Inferior parietal cortex (tissue), 1 donor: Measurements from ENCODE around the gene NR1I2.

Experiments
- DNase-seq: peaks from one replicate; pipeline ENCODE4 v3.0.0-alpha.2; 2016; ENCODE audit errors: extremely low spot score

The NR1I2 gene

DNA sequence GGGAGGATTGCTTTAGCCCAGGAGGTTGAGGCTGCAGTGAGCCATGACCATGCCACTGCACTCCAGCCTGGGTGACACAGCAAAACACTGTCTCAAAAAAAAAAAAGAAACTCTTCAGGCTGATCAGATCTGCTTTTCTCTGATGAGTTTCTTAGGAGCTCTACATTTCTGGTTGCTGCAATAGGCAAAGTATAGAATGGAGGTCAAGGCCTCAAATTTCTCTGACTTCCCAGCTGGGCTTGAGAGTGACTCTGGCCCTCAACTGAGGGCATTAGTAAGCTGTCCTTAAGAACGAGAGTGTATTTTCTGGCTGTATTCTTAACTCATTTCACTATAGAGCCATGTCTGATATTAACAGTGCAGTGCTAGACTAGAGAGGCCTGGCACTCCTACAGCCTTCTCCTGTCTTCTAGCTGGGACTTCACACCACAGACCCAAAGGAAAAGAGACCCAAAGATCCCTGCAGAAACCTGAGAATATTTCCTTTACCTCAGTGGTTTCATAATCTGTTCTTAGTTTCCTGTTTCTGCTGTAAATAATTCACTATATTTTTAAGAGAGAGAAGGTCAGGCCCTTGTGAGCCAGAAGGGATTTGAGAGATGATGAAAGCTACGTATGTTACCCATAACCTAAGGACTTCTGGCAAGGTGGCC, 2.0 kb upstream of the NR1I2 start:
- DNase-seq = no peak

DNA sequence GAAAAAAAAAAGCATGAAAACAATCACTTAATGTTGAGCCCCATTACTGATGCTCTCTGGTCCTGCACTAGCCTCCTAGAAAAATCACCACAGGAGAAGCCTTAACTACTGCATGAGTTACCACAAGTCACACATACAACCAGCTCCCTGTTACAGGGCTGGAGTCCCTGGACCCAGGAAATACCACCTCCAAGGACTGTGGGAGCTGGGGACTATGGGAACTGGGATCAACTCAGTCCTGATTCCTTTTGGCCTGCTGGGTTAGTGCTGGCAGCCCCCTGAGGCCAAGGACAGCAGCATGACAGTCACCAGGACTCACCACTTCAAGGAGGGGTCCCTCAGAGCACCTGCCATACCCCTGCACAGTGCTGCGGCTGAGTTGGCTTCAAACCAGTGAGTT, 559 bp downstream of the NR1I2 start:
- DNase-seq = no peak

DNA sequence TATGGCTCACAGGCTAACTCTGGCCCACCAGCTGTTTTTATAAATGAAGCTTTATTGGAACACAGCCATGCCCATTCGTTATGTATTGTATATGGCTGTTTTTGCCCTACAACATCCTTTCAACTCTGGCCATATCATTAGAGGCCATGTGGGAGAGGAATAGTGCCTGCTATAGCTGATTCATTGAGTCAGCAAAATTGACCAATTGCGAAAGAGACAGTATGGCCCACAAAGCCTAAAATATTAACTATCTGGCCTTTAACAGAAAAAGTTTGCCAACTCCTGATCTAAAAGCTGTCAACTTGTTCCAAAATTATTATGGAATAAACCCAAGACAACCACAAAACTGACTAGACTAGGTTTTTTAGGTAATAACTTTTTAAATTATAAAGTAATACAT, 1.4 kb downstream of the NR1I2 start:
- no peak for DNase-seq

DNA sequence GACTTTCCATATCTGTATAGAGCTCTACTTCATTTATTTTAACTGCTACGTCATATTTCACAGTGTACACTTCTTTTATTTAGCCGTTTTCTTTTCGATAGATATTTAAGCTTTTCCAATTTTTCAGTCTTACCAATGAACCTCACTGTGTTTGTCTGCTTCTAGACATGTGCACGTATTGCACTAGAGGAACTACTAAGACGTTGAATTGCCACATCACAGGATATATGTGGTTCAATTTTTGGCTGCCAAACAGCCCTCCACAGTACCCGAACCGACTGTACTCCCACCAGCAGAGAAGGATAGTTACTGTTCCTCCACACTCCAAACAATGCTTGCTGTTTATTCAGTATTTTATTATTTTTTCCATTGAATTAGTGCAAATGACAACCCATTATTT, 2.0 kb downstream of the NR1I2 start:
- DNase-seq = no peak

DNA sequence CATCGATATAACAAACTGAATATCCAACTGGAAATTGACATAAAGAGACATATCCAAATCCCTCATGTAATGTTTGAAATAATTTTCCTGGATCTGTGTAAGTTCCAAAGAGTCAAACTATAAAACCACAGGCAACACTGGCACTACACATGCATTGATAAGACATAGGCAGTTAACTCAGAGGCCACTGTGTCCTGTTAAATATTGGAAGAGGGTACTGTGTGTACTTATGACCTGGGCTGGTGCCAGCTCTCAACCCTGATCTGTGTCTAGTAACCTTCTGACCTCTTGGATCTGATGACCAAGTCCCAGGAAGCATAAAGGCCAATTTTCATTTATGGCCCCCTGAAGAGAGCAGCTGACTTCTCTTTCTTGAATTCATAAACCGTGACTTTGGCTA, 4.5 kb downstream of the NR1I2 start:
- DNase-seq = no peak

DNA sequence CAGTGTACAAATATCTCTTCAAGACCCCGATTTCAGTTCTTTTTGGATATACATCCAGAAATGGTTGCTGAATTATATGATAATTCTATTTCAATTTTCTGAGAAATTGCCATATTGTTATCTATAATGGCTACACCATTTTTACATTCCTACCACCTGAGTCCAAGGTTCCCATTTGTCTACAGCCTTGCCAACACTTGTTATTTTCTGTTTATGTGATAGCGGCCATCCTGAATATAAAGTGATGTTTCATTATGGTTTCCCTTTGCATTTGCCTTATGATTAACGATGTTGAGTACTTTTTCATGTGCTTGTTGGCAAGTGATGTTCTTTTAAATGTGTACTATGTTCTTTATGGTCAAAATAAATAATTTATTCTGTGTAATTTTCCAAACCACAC, 8.5 kb downstream of the NR1I2 start:
- DNase-seq = no peak

DNA sequence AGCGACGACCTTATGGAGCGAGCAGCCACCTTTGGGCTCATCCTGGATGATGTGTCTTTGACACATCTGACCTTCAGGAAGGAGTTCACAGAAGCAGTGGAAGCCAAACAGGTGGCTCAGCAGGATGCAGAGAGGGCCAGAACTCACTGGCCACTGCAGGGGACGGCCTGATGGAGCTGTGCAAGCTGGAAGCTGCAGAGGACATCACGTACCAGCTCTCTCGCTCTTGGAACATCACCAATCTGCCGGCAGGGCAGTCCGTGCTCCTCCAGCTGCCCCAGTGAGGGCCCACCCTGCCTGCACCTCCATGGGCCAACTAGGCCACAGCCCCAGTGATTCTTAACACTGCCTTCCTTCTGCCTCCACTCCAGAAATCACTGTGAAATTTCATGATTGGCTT, 10.4 kb downstream of the NR1I2 start:
- DNase-seq = no peak

DNA sequence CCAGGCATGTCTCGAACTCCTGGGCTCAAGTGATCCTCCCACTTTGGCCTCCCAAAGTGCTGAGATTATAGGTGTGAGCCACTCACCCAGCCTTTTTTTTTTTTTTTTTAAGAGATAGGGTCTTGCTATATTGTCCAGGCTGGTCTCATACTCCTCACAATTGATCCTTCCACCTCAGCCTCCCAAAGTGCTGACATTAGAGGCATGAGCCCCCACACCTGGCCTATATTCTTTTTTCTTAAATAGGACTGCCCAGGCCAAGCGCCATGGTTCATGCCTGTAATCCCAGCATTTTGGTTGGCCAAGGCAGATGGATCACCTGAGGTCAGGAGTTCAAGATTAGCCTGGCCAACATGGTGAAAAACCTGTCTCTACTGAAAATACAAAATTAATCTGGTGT, 12.5 kb downstream of the NR1I2 start:
- no peak for DNase-seq

DNA sequence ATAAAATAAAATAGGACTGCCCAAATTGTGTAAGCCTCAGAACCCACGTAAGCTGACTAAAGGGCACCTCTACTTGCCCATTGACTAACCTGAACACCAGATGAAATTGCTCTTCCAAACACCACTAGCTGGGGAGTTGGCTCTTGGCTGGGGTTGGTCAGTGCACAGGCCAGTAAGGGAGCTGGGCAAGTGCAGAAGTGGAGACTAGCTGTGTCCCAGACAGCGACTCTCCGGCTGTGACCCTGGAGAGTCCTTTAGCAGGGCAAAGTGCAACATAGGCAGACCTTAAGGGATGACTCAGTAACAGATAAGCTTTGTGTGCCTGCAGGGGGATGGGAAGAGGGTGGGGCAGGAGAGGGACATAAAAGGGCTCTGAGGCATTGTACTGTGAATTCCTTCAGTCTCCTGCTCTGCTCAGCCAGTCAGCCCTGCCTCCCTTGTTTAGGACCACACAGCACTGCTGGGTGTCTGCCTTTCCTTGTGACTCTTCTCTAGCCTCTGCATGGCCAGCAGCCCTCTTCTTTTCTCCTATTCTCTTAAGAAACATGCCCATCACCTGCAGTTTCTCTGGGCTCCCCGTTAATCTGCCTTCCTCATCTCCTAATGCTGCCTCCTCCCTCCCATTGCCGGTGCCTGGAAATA, 13.2 kb downstream of the NR1I2 start:
- DNase-seq = no peak

DNA sequence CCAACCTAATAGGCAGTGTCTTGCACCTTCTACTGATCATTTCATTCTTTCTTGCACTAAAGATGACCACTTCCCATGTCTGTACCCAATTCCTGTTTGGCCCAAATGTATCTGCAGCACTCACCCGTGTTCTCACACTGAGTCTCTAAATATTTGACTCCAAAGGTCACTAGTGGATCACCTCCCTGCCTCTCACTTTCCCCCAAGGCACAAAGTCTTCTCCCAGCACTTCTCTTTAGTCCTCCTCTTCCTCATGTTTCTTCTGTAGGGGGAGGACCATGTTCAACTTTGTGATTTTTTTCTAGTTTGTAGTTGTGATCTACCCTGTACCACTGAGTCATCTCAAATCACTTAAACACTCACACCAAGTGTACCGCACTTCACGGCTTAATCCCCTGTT, 13.9 kb downstream of the NR1I2 start:
- no peak for DNase-seq

DNA sequence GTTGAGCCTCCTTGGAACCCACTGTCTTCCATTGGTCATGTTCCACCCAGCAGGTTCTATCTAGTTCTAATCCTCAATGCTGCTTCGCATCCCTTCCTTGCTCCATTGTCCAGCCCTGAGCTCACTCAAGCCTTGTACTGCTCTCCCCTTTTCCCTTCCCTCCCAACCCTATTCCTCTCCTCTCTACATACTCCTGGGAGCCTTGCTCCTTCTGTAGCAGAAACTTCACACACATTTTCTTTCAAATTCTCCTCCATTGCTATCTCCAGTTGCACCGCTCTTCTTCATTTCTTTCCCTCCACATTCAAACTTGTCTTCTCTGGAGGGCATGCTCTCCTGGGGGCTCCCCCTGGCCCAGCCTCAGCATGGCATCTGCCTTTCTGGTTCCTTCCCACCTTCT, 14.5 kb downstream of the NR1I2 start:
- no peak for DNase-seq

DNA sequence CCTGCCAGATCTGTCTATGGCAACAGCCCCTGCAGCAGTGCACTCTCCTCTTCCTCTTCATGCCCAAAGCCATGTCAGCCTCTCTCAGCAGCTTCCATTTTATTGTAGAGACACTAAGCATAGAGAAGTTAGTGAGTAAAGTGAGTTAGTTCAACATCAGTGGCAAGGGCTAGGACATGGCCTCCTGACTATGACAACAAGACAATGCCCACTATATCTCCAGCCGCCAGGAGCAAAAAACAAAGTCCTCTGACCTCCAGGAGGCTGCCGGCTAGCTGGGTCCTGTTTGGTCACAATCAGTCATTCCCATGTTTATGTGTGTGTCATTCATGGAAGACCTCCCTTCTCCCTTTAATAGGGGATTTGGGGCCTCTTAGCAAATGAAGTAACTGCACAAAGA, 14.9 kb downstream of the NR1I2 start:
- no peak for DNase-seq

DNA sequence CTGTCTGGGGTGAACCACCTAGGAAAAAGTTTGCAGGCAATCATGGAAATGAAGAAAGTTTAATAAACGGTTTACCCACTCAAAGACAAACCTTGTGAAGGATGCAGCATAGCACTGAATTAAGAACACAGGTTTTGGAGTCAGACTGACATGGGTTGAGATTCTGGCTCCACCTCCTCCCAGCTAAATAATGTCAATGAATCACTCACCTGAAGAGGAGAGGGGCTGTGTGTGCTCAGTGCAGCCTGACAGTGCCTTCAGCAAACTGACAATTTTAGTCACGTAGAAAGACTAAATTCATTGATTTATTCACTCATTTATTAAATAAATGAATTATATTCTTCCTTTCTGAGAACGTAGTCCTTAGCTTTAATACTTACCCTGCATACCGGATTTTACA, 18.9 kb downstream of the NR1I2 start:
- no peak for DNase-seq

DNA sequence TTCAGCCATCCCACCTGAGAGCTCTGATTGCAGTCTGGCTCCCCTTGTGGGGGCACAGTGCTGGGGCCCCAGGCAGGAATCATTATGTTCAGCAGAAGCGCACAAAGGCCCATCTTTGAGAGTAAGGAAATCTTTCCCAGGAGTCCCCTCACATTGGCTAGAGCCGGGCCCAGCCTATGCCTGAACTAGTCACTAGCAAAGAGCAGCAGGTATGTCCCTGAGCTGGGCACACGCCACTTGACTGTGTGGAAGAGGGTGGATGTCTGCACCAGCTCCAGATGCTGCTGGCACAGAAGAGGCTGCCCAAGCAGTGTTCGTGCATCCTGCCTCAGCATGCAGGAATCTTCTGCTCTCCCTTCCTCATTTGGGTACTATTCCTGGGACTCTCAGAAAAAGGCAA, 26.3 kb downstream of the NR1I2 start:
- DNase-seq = no peak

DNA sequence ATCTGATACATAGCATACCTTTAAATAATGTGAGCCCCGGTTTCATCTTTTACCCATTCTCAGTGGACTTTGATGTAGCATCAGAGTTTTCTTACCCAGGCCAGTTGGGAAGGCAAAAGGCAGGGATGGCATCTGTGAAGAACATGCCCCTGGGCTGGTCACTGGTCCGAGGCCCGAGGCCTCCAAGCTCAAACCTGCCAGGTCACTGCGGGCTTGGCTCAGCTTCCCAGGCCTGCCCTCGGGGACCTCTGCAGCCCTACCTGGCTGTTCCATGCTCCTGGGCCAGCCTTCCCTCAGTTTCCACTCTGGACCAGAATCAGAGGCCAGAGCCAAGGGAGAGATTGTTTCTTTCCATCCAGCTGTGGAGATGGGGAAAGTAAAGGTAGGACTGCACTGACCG, 26.9 kb downstream of the NR1I2 start:
- no peak for DNase-seq

DNA sequence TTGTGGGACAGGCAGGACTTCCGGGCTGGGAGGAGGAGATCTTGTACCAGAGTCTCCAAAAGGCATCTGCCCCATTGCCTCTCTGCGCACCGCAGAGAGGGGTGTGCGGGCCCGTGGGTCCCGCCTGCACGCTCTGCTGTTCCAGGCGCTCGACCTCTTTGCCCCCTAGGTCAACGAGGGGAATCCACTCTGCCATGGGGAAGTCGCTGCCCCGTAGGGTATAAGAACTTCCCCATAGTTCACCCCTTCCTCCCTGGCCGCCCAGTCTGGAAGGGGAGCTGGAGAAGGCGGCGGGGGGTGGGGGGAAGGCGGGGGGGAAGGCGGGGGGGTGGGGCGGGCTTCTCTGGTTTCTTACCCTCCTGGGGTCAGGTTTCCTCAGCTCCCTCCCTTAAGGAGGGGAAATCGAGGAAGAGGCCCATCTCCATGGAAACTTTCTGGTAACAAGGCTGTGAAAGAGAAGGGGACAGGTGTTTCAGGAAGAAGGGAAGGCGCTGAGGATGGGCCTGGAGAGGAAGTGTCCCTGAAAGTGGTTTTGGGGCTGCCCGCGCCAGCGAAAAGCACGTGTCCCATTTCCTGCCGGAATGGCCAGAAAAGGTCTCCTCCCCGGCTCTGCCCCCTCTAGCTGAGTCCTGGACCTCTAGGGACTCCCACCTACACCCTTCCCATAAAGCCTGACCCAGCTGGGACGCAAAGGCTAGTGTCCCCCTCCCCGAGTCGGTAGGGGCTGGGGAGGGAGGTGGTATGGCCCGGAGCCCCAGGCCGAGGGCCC, 27.5 kb downstream of the NR1I2 start:
- DNase-seq = no peak

DNA sequence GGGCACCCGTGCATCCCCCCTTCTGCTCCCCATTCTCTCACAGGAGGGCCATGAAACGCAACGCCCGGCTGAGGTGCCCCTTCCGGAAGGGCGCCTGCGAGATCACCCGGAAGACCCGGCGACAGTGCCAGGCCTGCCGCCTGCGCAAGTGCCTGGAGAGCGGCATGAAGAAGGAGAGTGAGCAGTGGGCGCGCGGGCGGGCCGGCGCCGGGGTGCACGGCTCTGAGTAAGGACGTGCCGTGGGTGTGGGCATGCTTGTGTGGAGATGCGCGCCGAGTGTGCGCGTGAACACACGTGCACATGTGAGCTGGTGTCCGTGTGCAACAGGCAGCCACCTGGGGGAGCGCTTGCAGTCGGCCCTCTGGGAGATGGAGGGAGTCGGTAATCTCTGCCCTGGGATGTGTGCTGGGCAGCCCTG, 28.1 kb downstream of the NR1I2 start:
- DNase-seq = no peak

DNA sequence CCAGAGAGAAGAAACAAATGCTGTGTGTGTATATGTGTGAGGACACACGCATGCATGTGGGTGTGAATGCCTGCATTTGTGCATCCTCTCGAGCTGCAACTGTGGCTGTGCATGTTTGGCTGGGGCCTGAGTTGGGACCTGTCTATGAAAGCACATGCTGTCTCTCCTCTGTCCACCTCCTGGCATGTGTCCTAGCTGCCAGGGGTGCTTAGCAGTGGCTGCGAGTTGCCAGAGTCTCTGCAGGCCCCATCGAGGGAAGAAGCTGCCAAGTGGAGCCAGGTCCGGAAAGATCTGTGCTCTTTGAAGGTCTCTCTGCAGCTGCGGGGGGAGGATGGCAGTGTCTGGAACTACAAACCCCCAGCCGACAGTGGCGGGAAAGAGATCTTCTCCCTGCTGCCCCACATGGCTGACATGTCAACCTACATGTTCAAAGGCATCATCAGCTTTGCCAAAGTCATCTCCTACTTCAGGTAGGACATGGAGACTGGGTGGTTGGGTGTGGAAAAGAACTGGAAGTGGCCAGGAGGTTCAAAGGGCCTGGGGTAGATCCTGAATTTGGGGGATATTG, 30.7 kb downstream of the NR1I2 start:
- DNase-seq = no peak

DNA sequence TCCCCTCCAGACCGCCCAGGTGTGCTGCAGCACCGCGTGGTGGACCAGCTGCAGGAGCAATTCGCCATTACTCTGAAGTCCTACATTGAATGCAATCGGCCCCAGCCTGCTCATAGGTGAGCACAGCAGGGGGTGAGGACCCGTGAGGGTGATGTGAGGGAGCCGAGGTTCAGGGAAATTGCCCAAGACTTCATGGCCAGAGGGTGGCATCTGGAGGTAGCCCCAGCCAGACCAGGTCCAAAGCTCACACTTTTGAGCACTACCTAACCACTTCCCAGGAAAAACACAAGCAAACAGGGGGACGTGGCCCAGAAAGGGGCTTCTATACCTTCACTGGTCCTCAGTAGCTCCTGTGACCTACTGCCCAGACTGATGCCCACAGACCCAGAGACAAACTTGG, 33.8 kb downstream of the NR1I2 start:
- DNase-seq = no peak

DNA sequence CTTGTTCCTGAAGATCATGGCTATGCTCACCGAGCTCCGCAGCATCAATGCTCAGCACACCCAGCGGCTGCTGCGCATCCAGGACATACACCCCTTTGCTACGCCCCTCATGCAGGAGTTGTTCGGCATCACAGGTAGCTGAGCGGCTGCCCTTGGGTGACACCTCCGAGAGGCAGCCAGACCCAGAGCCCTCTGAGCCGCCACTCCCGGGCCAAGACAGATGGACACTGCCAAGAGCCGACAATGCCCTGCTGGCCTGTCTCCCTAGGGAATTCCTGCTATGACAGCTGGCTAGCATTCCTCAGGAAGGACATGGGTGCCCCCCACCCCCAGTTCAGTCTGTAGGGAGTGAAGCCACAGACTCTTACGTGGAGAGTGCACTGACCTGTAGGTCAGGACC, 35.2 kb downstream of the NR1I2 start:
- no peak for DNase-seq

DNA sequence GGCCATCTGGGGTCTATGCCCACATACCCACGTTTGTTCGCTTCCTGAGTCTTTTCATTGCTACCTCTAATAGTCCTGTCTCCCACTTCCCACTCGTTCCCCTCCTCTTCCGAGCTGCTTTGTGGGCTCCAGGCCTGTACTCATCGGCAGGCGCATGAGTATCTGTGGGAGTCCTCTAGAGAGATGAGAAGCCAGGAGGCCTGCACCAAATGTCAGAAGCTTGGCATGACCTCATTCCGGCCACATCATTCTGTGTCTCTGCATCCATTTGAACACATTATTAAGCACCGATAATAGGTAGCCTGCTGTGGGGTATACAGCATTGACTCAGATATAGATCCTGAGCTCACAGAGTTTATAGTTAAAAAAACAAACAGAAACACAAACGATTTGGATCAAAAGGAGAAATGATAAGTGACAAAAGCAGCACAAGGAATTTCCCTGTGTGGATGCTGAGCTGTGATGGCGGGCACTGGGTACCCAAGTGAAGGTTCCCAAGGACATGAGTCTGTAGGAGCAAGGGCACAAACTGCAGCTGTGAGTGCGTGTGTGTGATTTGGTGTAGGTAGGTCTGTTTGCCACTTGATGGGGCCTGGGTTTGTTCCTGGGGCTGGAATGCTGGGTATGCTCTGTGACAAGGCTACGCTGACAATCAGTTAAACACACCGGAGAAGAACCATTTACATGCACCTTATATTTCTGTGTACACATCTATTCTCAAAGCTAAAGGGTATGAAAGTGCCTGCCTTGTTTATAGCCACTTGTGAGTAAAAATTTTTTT, 35.9 kb downstream of the NR1I2 start:
- no peak for DNase-seq

DNA sequence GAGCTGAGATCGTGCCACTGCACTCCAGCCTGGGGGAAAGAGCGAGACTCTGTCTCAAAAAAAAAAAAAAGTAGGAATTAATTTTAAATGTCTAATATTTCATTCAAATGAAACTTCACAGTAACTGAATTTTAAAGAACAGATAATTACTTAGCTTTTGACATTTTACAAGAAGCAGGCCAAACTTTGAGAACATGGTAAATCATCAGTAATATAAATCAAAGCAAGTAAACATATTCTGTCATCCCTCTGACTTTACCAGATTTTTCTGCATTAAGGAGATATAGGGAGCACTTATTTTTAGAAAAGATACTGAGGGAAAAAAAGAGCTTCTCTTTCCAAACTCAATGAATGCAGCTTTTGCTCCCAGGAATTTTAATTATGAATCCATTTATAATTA, 37.0 kb downstream of the NR1I2 start:
- no peak for DNase-seq
